GM12878 (cell line): ENCODE measurements around the gene HOXA10.

Experiments used
- CBX3 ChIP-seq: fragments of 200-600 bp; sonication (generic); IDR thresholded peaks from 2 replicates; pipeline ENCODE4 v1.6.1; 2016; ENCODE audit warnings: low read depth, borderline replicate concordance
- CTCF ChIP-seq, 3 experiments: IDR thresholded peaks in 2 of 3; conservative IDR thresholded peaks in 1 of 3; 2 replicates each; pipeline ENCODE4 v1.5.1; 2011; ENCODE audit warnings: low read depth in 3 of 3, low read length in 3 of 3, mild to moderate bottlenecking in 3 of 3, control low read depth in 2 of 3, moderate library complexity in 2 of 3, inconsistent platforms in 1 of 3, mixed read lengths in 1 of 3; ENCODE audit not compliant: control insufficient read depth in 2 of 3, insufficient read depth in 1 of 3; ENCODE audit errors: extremely low read depth in 1 of 3
- GABPA ChIP-seq: IDR thresholded peaks from 2 replicates; pipeline ENCODE4 v1.6.1; 2014; ENCODE audit warnings: antibody characterized with exemption, low read depth, mild to moderate bottlenecking, inconsistent platforms
- KDM1A ChIP-seq: fragments of 200-600 bp; sonication (generic); IDR thresholded peaks from 2 replicates; pipeline ENCODE4 v1.6.1; 2016; ENCODE audit warnings: borderline replicate concordance
- POLR2A ChIP-seq: IDR thresholded peaks from 2 replicates; pipeline ENCODE4 v1.6.1; 2011; ENCODE audit warnings: low read depth, mild to moderate bottlenecking, low read length
- SP1 ChIP-seq: IDR thresholded peaks from one replicate; pipeline ENCODE4 v1.6.1; 2011; ENCODE audit warnings: low read depth, low read length
- ZNF384 ChIP-seq: IDR thresholded peaks from 2 replicates; pipeline ENCODE4 v1.6.1; 2012; ENCODE audit warnings: low read depth, mild to moderate bottlenecking, low read length, improper control_type of control experiment, borderline replicate concordance
- TF ChIP-seq, protein P1 (sequence below): fragments of 450-650 bp; IDR thresholded peaks from 2 replicates; pipeline ENCODE4 v1.6.1; 2016; ENCODE audit warnings: mild to moderate bottlenecking

GRCh38 chr7:27170426-27171324, 3.4 kb downstream of the HOXA10 start:
- no peak for TF ChIP-seq CBX3
- TF ChIP-seq POLR2A, result no peak
- TF ChIP-seq CTCF (IDR thresholded peaks at IDR 0.05 in 2 of 3, conservative IDR thresholded peaks at IDR 0.05 in 1 of 3; ENCODE audit: control insufficient read depth in 2 of 3, extremely low read depth in 1 of 3, insufficient read depth in 1 of 3, low read depth in 3 of 3, low read length in 3 of 3), result no peak
- TF ChIP-seq GABPA, result no peak
- TF ChIP-seq SP1, result no peak
- TF ChIP-seq KDM1A, result no peak
- TF ChIP-seq, protein P1, sequence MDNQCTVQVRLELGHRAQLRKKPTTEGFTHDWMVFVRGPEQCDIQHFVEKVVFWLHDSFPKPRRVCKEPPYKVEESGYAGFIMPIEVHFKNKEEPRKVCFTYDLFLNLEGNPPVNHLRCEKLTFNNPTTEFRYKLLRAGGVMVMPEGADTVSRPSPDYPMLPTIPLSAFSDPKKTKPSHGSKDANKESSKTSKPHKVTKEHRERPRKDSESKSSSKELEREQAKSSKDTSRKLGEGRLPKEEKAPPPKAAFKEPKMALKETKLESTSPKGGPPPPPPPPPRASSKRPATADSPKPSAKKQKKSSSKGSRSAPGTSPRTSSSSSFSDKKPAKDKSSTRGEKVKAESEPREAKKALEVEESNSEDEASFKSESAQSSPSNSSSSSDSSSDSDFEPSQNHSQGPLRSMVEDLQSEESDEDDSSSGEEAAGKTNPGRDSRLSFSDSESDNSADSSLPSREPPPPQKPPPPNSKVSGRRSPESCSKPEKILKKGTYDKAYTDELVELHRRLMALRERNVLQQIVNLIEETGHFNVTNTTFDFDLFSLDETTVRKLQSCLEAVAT, result no peak
- TF ChIP-seq ZNF384, result no peak
